ENCODE measurements around the gene JADE3. TPM values are rescaled to one million over a fixed set of nuclear protein-coding genes. Genes with fewer than 3 reads are reported as not detected.

The JADE3 gene
- total RNA-seq, 1 experiment from 2014 or later = 48.5 TPM

GRCh38 chrX:46978341-46979291 lies 66.4 kb downstream of the JADE3 start:
- H3K27ac ChIP-seq (ENCODE audit: low read depth, low read length, poor library complexity, severe bottlenecking) = peak overlapping the region; percentile 59
- no peaks in the 10 kb centered on the region for H3K36me3 ChIP-seq (ENCODE audit: insufficient read depth, low read length, poor library complexity, severe bottlenecking)
- no peaks in the 10 kb centered on the region for H3K9me3 ChIP-seq (ENCODE audit: low read depth, low read length, poor library complexity, severe bottlenecking)
- no peak overlapping the region for H3K4me3 ChIP-seq (ENCODE audit: low read depth, low read length, poor library complexity, severe bottlenecking)
- intact Hi-C loops (cut with micrococcal nuclease; ENCODE audit: unreplicated experiment) = loop anchor here (5.0 kb wide), 1 partner anchor 76 kb away; no protein-coding TSS in a partner anchor
- DNase-seq (ENCODE audit: low spot score) = peak; percentile 87
- BruUV-seq (replicated peaks) = TSS peak; percentile 78
- H3K4me1 ChIP-seq (ENCODE audit: insufficient read depth, low read length, poor library complexity, severe bottlenecking) = peaks cover 18% of the 10 kb centered on the region
- ChIA-PET POLR2A (ENCODE audit: low non-redundant PET) (no interaction called here), CTCF (no interaction called here)
- no peaks in the 10 kb centered on the region for H3K27me3 ChIP-seq (replicated peaks; ENCODE audit: insufficient read depth, low read depth, low read length, poor library complexity)
- no peak for TF ChIP-seq EZH2 (IDR thresholded peaks at IDR 0.05; ENCODE audit: borderline replicate concordance, low read depth, low read length, poor library complexity, severe bottlenecking)
- TF ChIP-seq CTCF (conservative IDR thresholded peaks at IDR 0.05; ENCODE audit: low read depth, low read length) = peak; percentile 84

GRCh38 chrX:46984705-46985104 lies 72.5 kb downstream of the JADE3 start:
- Histone ChIP-seq H3K4me1 (ENCODE audit: insufficient read depth, low read length, poor library complexity, severe bottlenecking) (peaks cover 3% of the 10 kb centered on the region), H3K27me3 (replicated peaks; ENCODE audit: insufficient read depth, low read depth, low read length, poor library complexity) (no peaks in the 10 kb centered on the region), H3K4me3 (ENCODE audit: low read depth, low read length, poor library complexity, severe bottlenecking) (no peak overlapping the region), H3K36me3 (ENCODE audit: insufficient read depth, low read length, poor library complexity, severe bottlenecking) (peaks cover 10% of the 10 kb centered on the region), H3K9me3 (ENCODE audit: low read depth, low read length, poor library complexity, severe bottlenecking) (no peaks in the 10 kb centered on the region), H3K27ac (ENCODE audit: low read depth, low read length, poor library complexity, severe bottlenecking) (no peak overlapping the region)
- ChIA-PET CTCF (no interaction called here), POLR2A (ENCODE audit: low non-redundant PET) (no interaction called here)
- intact Hi-C loops (cut with micrococcal nuclease; ENCODE audit: unreplicated experiment) = no loop called here
- TF ChIP-seq EZH2 (IDR thresholded peaks at IDR 0.05; ENCODE audit: borderline replicate concordance, low read depth, low read length, poor library complexity, severe bottlenecking) (no peak), CTCF (conservative IDR thresholded peaks at IDR 0.05; ENCODE audit: low read depth, low read length) (no peak)
- BruUV-seq (replicated peaks) = no TSS peak
- DNase-seq (ENCODE audit: low spot score) = no peak

- H3K9me3 ChIP-seq (ENCODE audit: low read depth, low read length, poor library complexity, severe bottlenecking) = no peaks in the 10 kb centered on the region
- peaks cover 2% of the 10 kb centered on the region for H3K4me1 ChIP-seq (ENCODE audit: insufficient read depth, low read length, poor library complexity, severe bottlenecking)
- ChIA-PET POLR2A (ENCODE audit: low non-redundant PET) (no interaction called here), CTCF (no interaction called here)
- no peak for DNase-seq (ENCODE audit: low spot score)
- H3K27ac ChIP-seq (ENCODE audit: low read depth, low read length, poor library complexity, severe bottlenecking) = no peak overlapping the region
- no peak overlapping the region for H3K4me3 ChIP-seq (ENCODE audit: low read depth, low read length, poor library complexity, severe bottlenecking)
- no peak for TF ChIP-seq CTCF (conservative IDR thresholded peaks at IDR 0.05; ENCODE audit: low read depth, low read length)
- TF ChIP-seq EZH2 (IDR thresholded peaks at IDR 0.05; ENCODE audit: borderline replicate concordance, low read depth, low read length, poor library complexity, severe bottlenecking) = no peak
- no peaks in the 10 kb centered on the region for H3K27me3 ChIP-seq (replicated peaks; ENCODE audit: insufficient read depth, low read depth, low read length, poor library complexity)
- no TSS peak for BruUV-seq (replicated peaks)
- intact Hi-C loops (cut with micrococcal nuclease; ENCODE audit: unreplicated experiment) = no loop called here
- H3K36me3 ChIP-seq (ENCODE audit: insufficient read depth, low read length, poor library complexity, severe bottlenecking) = peaks cover 11% of the 10 kb centered on the region
Measured at GRCh38 chrX:46989548-46989947, 77.3 kb downstream of the JADE3 start.

All from A673 (cell line).